GM12878 (cell line): ENCODE data around the gene ITGA8. TPM values are rescaled to one million over a fixed set of nuclear protein-coding genes. Genes with fewer than 3 reads are reported as not detected.

ENCODE experiments used
- CREB1 ChIP-seq: IDR thresholded peaks from 2 replicates; pipeline ENCODE4 v1.6.1; 2012; ENCODE audit warnings: low read depth, mild to moderate bottlenecking, inconsistent platforms
- EP300 ChIP-seq, 2 experiments: fragments of 150-350 bp in 1 of 2; IDR thresholded peaks; 2 replicates each; pipeline ENCODE4 v1.6.1; 2011 to 2012; ENCODE audit warnings: low read depth in 2 of 2, low read length in 2 of 2, borderline replicate concordance in 1 of 2, improper control_type of control experiment in 1 of 2, inconsistent platforms in 1 of 2; ENCODE audit not compliant: control insufficient read depth in 1 of 2
- ESRRA ChIP-seq: IDR thresholded peaks from 2 replicates; pipeline ENCODE4 v1.6.1; 2012; ENCODE audit warnings: mild to moderate bottlenecking, low read length, improper control_type of control experiment
- FOXM1 ChIP-seq: IDR thresholded peaks from 2 replicates; pipeline ENCODE4 v1.6.1; 2012; ENCODE audit warnings: low read depth, mild to moderate bottlenecking, inconsistent platforms, low read length, moderate library complexity
- GATAD2B ChIP-seq: fragments of 450-650 bp; conservative IDR thresholded peaks from 2 replicates; pipeline ENCODE4 v1.6.1; 2017; ENCODE audit warnings: low read depth, mild to moderate bottlenecking, moderate library complexity
- JUNB ChIP-seq: IDR thresholded peaks from 2 replicates; pipeline ENCODE4 v1.6.1; 2016; ENCODE audit warnings: antibody characterized with exemption, mild to moderate bottlenecking
- KLF5 ChIP-seq: fragments of 450-650 bp; IDR thresholded peaks from 2 replicates; pipeline ENCODE4 v1.6.1; 2014; ENCODE audit warnings: mild to moderate bottlenecking; ENCODE audit not compliant: partially characterized antibody
- PML ChIP-seq: IDR thresholded peaks from 2 replicates; pipeline ENCODE4 v1.6.1; 2012; ENCODE audit warnings: low read length, inconsistent platforms
- SMAD1 ChIP-seq: fragments of 450-650 bp; IDR thresholded peaks from 2 replicates; pipeline ENCODE4 v1.6.1; 2018; ENCODE audit warnings: mild to moderate bottlenecking, low read depth; ENCODE audit not compliant: partially characterized antibody
- TCF12 ChIP-seq: IDR thresholded peaks from 2 replicates; pipeline ENCODE4 v1.6.1; 2011; ENCODE audit warnings: low read depth, mild to moderate bottlenecking, low read length
- polyA plus RNA-seq, 11 experiments: library from polyadenylated mRNA; depleted of rRNA in 4 of 11; unstranded in 6 of 11; stranded (reverse) in 5 of 11; fragments of >200 nt; fragmentation: Nextera tagmentation in 4 of 11; fragmentation: Illumina TruSeq in 1 of 11; extraction: Ambion mirVana in 4 of 11; extraction: Trizol in 1 of 11; gene quantifications; 1 replicate in 1 of 11; 2 replicates in 10 of 11; pipeline versions ENCODE4 v1.2.1 to v1.2.3, GENCODE V29; 2011 to 2016; ENCODE audit warnings: inconsistent platforms in 2 of 11, missing spikeins in 2 of 11, low read depth in 1 of 11
- total RNA-seq, 4 experiments: library from RNA; depleted of rRNA in 3 of 4; stranded (reverse); fragments of >200 nt in 3 of 4; fragmentation: Illumina TruSeq in 1 of 4; extraction: Trizol in 1 of 4; gene quantifications; 2 replicates each; pipeline versions ENCODE4 v1.2.1 to v1.2.3, GENCODE V29; 2013 to 2021
- TF ChIP-seq, protein P1 (sequence below): fragments of 450-650 bp; formaldehyde crosslinking; IDR thresholded peaks from 2 replicates; pipeline ENCODE4 v1.4.0; 2022; ENCODE audit warnings: mild to moderate bottlenecking, moderate library complexity
- TF ChIP-seq, protein P2 (sequence below): IDR thresholded peaks from 2 replicates; pipeline ENCODE4 v1.6.1; 2012; ENCODE audit warnings: mild to moderate bottlenecking, low read depth, low read length
- TF ChIP-seq, protein P3 (sequence below): fragments of 450-650 bp; IDR thresholded peaks from 2 replicates; pipeline ENCODE4 v1.6.1; 2018; ENCODE audit warnings: borderline replicate concordance, mild to moderate bottlenecking; ENCODE audit not compliant: partially characterized antibody

ITGA8 gene
- total and polyA plus RNA-seq, 10 of the 15 experiments (the other 5 are each of a cell fraction or from before 2014, with no cell fraction given), result 0.03 TPM; not detected in 9

DNA sequence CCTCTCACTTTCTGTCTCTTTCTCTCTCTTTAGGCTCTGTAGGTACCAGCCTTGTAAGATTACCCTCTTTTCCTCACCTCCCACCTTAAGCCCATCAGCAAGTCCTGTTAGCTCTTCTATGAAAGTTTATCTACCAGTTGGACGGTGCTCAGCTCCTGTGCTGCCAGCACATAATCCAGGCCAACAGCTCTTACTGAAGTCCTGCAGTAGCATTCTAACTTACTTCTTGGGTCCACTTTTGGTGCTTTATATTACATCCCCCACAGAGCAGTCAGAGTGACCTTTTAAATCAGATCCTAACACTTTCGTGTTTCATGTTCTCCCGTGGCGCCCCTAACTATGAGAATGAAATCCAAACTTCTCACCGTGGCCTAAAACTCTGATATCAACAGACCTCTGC, 38.9 kb upstream of the ITGA8 start (continued):
- TF ChIP-seq, protein P1, sequence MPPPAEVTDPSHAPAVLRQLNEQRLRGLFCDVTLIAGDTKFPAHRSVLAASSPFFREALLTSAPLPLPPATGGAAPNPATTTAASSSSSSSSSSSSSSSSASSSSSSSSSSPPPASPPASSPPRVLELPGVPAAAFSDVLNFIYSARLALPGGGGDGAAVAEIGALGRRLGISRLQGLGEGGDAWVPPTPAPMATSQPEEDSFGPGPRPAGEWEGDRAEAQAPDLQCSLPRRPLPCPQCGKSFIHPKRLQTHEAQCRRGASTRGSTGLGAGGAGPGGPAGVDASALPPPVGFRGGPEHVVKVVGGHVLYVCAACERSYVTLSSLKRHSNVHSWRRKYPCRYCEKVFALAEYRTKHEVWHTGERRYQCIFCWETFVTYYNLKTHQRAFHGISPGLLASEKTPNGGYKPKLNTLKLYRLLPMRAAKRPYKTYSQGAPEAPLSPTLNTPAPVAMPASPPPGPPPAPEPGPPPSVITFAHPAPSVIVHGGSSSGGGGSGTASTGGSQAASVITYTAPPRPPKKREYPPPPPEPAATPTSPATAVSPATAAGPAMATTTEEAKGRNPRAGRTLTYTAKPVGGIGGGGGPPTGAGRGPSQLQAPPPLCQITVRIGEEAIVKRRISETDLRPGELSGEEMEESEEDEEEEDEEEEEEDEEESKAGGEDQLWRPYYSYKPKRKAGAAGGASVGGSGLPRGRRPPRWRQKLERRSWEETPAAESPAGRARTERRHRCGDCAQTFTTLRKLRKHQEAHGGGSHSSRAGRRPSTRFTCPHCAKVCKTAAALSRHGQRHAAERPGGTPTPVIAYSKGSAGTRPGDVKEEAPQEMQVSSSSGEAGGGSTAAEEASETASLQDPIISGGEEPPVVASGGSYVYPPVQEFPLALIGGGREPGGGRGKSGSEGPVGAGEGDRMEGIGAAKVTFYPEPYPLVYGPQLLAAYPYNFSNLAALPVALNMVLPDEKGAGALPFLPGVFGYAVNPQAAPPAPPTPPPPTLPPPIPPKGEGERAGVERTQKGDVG, result no peak
- TF ChIP-seq JUNB (no peak), GATAD2B (no peak), CREB1 (no peak), PML (no peak), EP300 (IDR thresholded peaks at IDR 0.05; ENCODE audit: borderline replicate concordance in 1 of 2, control insufficient read depth in 1 of 2, low read depth in 2 of 2, low read length in 2 of 2) (no peak), ESRRA (no peak), KLF5 (no peak), SMAD1 (no peak), FOXM1 (no peak), TCF12 (no peak)
- TF ChIP-seq, protein P2, sequence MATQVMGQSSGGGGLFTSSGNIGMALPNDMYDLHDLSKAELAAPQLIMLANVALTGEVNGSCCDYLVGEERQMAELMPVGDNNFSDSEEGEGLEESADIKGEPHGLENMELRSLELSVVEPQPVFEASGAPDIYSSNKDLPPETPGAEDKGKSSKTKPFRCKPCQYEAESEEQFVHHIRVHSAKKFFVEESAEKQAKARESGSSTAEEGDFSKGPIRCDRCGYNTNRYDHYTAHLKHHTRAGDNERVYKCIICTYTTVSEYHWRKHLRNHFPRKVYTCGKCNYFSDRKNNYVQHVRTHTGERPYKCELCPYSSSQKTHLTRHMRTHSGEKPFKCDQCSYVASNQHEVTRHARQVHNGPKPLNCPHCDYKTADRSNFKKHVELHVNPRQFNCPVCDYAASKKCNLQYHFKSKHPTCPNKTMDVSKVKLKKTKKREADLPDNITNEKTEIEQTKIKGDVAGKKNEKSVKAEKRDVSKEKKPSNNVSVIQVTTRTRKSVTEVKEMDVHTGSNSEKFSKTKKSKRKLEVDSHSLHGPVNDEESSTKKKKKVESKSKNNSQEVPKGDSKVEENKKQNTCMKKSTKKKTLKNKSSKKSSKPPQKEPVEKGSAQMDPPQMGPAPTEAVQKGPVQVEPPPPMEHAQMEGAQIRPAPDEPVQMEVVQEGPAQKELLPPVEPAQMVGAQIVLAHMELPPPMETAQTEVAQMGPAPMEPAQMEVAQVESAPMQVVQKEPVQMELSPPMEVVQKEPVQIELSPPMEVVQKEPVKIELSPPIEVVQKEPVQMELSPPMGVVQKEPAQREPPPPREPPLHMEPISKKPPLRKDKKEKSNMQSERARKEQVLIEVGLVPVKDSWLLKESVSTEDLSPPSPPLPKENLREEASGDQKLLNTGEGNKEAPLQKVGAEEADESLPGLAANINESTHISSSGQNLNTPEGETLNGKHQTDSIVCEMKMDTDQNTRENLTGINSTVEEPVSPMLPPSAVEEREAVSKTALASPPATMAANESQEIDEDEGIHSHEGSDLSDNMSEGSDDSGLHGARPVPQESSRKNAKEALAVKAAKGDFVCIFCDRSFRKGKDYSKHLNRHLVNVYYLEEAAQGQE, result no peak
- TF ChIP-seq, protein P3, sequence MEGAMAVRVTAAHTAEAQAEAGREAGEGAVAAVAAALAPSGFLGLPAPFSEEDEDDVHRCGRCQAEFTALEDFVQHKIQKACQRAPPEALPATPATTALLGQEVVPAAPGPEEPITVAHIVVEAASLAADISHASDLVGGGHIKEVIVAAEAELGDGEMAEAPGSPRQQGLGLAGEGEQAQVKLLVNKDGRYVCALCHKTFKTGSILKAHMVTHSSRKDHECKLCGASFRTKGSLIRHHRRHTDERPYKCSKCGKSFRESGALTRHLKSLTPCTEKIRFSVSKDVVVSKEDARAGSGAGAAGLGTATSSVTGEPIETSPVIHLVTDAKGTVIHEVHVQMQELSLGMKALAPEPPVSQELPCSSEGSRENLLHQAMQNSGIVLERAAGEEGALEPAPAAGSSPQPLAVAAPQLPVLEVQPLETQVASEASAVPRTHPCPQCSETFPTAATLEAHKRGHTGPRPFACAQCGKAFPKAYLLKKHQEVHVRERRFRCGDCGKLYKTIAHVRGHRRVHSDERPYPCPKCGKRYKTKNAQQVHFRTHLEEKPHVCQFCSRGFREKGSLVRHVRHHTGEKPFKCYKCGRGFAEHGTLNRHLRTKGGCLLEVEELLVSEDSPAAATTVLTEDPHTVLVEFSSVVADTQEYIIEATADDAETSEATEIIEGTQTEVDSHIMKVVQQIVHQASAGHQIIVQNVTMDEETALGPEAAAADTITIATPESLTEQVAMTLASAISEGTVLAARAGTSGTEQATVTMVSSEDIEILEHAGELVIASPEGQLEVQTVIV, result no peak
